HL-60 (cell line): ENCODE measurements around the gene ARID2.

Experiments
- DNase-seq, 2 experiments: peaks; one replicate each; pipeline ENCODE4 v3.0.0-alpha.2; 2010 to 2020; ENCODE audit warnings: low read depth in 1 of 2, low spot score in 1 of 2
- H3K27ac ChIP-seq: fragments of 250-450 bp; sonication (Bioruptor Pico); replicated peaks from 2 replicates; pipeline ENCODE4 v1.5.1; 2020; ENCODE audit warnings: mild to moderate bottlenecking, moderate library complexity
- H3K27me3 ChIP-seq: fragments of 250-450 bp; sonication (Bioruptor Pico); 2 replicates; pipeline ENCODE4 v1.5.1; 2021; ENCODE audit warnings: mild to moderate bottlenecking, moderate library complexity; ENCODE audit not compliant: insufficient read depth, poor library complexity, severe bottlenecking
- H3K4me3 ChIP-seq: replicated peaks from 2 replicates; pipeline ENCODE4 v1.5.1; 2011; ENCODE audit warnings: mild to moderate bottlenecking, control low read depth, low read length; ENCODE audit not compliant: insufficient read depth
- CTCF ChIP-seq: IDR thresholded peaks from one replicate; pipeline ENCODE4 v1.5.1; 2011; ENCODE audit warnings: low read length, control low read depth, inconsistent platforms; ENCODE audit not compliant: insufficient read depth
- GABPA ChIP-seq: IDR thresholded peaks from 2 replicates; pipeline ENCODE4 v1.6.1; 2012; ENCODE audit warnings: low read depth
- POLR2AphosphoS5 ChIP-seq: IDR thresholded peaks from 2 replicates; pipeline ENCODE4 v1.6.1; 2012; ENCODE audit warnings: low read depth
- REST ChIP-seq: IDR thresholded peaks from 2 replicates; pipeline ENCODE4 v1.6.1; 2012; ENCODE audit warnings: low read depth; ENCODE audit not compliant: insufficient replicate concordance
- SPI1 ChIP-seq: IDR thresholded peaks from 2 replicates; pipeline ENCODE4 v1.6.1; 2012; ENCODE audit warnings: low read depth, mild to moderate bottlenecking, borderline replicate concordance

The ARID2 gene

GRCh38 chr12:45834809-45835208 lies 105.3 kb downstream of the ARID2 start:
- TF ChIP-seq CTCF (no peak), REST (no peak), SPI1 (no peak), POLR2AphosphoS5 (no peak), GABPA (no peak)
- DNase-seq: no peak
- Histone ChIP-seq H3K4me3 (no peak overlapping the region), H3K27me3 (no peaks in the 10 kb centered on the region), H3K27ac (no peak overlapping the region)

GRCh38 chr12:45839917-45840316 lies 110.4 kb downstream of the ARID2 start:
- Histone ChIP-seq H3K27me3 (no peaks in the 10 kb centered on the region), H3K27ac (no peak overlapping the region), H3K4me3 (no peak overlapping the region)
- no peak for DNase-seq
- TF ChIP-seq SPI1 (no peak), CTCF (no peak)

- Histone ChIP-seq H3K4me3 (no peak overlapping the region), H3K27me3 (no peaks in the 10 kb centered on the region), H3K27ac (no peak overlapping the region)
- no peak for TF ChIP-seq CTCF
- no peak for TF ChIP-seq POLR2AphosphoS5
- DNase-seq: no peak
These were observed 119.8 kb downstream of the ARID2 start for GRCh38 chr12:45849289-45849688.

- Histone ChIP-seq H3K4me3 (no peak overlapping the region), H3K27me3 (no peaks in the 10 kb centered on the region), H3K27ac (no peak overlapping the region)
- DNase-seq: no peak
- TF ChIP-seq CTCF (no peak), REST (no peak), POLR2AphosphoS5 (no peak), SPI1 (no peak), GABPA (no peak)
These were observed 120.8 kb downstream of the ARID2 start for GRCh38 chr12:45850302-45850701.
